AG20443 (cell line): ENCODE results near the gene TAC1.
A peak's percentile ranks its signal among the peaks of the same experiment; 100 is the strongest.
"Not testable (repeated sequence)": the region's sequence is repeated elsewhere in the genome, so short reads cannot be mapped to it uniquely, and the experiment has no call there.

ENCODE experiments used
- DNase-seq: peaks from one replicate; pipeline ENCODE4 v3.0.0; 2012; ENCODE audit warnings: low spot score, mixed read lengths

The TAC1 gene

GRCh38 chr7:97731736-97732564 lies at the start of gene TAC1:
TAC1 (plus strand) TSS chr7:97732086; CDS start chr7:97732613, 527 bp downstream.
- peak; percentile 18 for DNase-seq

DNA sequence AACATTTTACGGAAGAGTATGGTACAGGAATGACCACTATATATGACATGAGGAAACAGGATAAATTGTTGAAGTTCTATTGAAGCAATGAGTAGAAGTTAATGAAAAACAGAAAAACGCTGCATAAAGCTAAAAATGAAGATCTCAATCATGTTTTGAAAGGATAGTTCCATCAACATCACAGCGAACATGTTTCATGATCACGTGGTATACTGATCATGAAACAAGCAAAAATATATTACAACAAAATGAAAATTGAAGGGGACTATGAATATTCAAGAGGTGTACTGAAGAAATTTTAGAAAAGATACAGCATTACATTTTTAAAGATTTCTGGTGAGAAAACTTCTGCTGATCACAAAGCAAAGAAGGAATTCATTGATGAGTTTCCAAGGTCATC lies 45.9 kb upstream of the TAC1 start:
- no peak for DNase-seq

DNA sequence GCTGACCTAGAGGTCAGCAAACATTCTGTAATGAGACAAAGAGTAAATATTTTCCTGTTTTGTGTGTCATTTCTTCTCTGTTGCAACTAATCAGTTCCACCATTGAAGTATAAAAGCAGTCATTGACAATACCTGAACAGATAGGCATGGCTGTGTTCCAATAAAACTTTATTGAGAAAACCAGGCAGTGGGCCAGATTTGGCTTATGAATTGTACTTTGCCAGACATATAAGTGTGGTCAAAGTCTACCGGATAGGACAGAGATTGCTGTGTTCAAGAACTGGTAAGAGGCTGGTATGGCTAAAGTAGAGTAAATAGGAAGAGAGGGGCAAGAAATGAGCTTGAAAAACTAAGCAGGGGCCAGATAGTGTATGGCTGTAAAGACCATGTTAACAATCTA lies 38.3 kb upstream of the TAC1 start:
- no peak for DNase-seq

DNA sequence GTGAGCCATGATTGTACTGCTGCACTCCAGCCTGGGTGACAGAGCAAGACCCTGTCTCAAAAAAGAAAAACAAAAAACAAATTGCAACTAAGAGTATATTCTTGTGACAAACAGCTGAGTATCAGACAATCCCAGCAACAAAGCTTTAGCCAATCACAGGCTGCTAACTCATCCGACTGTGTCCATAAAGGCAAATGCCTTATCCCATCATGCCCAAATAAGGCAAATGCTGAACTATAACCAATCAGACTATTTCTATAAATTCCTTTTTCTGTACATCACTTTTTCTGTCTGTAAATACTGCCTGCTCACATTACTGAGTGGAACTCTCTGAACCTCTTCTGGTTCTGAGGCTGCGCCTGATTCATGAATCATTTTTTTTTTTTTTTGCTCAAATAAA lies 37.5 kb upstream of the TAC1 start:
- DNase-seq = no peak

- DNase-seq = no peak
Observed at GRCh38 chr7:97697396-97697795, 34.5 kb upstream of the TAC1 start.

DNA sequence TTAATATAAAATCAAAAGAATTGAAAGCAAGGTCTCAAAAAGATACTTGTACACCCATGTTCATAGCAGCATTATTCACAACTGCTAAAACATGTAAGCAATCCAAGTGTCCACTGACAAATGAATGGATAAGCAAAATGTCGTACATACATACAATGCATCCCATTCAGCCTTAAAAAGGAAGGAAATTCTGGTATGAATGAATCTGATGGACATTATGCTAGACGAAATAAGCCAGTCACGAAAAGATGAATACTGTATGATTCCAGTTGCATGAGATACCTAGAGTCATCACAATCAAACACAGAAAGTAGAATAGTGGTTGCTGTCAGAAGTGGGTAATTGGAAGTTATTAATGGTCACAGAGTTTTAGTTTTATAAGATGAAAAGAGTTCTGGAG lies 9.5 kb upstream of the TAC1 start:
- no peak for DNase-seq

GRCh38 chr7:97732565-97733275 lies 834 bp downstream of the TAC1 start:
- peak; percentile 10 for DNase-seq

DNA sequence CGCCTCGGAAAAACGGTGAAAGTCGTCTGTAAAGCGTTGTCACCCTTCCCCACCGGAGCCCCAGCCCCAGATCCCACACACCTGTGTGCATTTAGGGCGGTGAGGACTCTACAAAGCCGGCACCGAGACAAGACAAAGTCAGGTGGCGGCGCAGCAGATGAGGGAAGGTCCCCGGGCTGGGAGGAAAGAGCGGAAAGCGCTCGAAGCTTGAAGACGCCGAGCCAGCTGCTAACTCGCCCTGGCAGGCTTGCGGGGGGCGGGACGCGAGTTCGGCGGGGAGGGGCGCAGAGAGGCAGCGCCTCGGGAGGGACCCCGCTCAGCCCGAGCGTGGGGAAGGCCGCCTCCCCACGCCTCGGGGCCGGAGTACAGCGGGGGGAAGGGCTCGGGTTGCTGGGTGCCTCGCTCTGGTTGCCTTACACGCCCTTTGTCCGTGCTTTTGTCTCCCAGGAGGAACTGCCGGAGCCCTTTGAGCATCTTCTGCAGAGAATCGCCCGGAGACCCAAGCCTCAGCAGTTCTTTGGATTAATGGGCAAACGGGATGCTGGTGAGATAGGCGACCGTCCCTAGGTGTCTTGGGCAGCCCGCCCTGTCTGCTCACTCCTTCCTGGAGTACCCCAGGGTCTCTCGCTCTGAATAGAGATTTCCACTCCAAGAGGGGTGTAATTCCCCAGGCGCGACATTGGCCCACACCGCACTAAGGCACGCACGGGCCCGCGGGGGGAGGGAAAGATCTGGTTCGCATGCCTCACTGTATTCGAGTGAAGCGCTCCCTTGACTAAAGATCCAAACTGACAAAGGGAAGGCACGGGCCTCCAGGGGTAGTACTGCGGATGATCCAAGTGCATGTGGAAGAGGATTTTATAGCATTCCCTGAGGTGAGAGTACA lies 1.6 kb downstream of the TAC1 start:
- DNase-seq = peak; percentile 17

GRCh38 chr7:97734255-97734654 lies 2.4 kb downstream of the TAC1 start:
- DNase-seq = no peak

GRCh38 chr7:97735075-97735474 lies 3.2 kb downstream of the TAC1 start:
- no peak for DNase-seq

GRCh38 chr7:97748482-97748881 lies 16.6 kb downstream of the TAC1 start:
- no peak for DNase-seq

GRCh38 chr7:97751566-97751965 lies 19.7 kb downstream of the TAC1 start:
- no peak for DNase-seq

- DNase-seq = no peak
Observed at GRCh38 chr7:97752215-97752614, 20.3 kb downstream of the TAC1 start.

DNA sequence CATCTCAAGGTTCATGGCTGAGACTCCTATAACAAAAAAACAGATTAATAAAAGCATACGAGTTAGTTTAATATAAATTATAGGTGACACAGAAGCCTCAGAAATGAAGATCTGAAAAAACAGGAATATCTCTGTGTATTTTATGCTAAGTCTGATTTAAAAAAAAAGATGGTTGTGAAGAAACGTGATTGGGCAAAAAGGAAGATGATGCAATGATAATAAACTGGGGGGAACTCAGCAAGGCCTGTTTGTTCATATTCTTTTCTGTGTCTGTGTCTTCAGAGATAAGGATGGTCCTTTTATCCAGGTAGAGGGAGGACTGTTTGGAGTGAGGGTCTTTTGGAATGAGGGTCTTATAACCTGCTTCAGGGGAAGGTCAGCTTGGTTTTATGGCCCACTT lies 25.9 kb downstream of the TAC1 start:
- DNase-seq = no peak

- DNase-seq = no peak
Observed at GRCh38 chr7:97770850-97771249, 39.0 kb downstream of the TAC1 start.

- DNase-seq = no peak
Observed at GRCh38 chr7:97771576-97771975, 39.7 kb downstream of the TAC1 start.

DNA sequence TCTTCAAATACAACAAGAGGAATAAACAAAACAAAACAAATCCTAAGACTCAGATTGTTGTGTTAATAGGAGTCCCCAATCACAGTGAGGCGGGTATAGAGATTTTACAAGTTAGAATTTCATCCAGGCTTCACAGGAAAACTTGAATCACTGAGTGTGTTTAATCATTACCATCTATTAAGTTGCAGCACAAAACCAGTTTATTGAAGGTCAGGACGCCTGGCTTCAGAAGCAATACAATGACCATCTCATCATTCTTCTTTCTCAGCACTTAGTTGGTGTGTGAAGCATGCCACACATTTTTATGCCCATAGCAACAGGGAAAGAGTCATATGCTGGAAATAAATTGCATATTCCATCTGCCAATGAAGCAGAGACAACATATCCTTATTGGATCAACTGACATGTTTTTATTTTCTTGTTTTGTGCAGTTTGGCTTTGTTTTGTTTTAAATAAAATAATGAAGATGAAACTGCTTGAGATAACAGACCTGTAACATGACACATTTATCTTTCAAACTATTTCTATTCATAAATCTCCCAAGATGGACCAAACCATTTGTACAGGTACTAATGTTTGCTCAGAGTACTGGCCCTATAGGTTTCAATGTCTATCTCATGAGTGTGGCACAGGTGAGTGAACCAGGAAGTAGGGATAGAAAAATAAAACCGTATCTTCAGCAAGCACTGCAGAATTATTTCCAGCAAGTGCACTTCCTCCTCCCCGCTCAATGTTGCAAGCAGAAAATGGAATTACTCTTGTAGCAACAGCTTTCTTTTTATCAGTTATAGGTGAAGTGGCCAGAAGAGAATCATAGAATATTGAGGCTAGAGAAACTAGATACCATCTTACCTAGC lies 40.4 kb downstream of the TAC1 start:
- DNase-seq = no peak

DNA sequence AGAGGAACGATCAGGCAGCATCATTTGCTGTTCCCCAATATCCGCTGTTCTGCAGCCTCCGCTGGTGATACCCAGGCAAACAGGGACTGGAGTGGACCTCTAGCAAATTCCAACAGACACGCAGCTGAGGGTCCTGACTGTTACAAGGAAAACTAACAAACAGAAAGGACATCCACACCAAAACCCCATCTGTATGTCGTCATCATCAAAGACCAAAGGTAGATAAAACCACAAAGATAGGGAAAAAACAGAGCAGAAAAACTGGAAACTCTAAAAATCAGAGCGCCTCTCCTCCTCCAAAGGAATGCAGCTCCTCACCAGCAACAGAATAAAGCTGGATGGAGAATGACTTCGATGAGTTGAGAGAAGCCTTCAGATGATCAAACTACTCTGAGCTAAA lies 54.5 kb downstream of the TAC1 start:
- DNase-seq = not testable (repeated sequence)
